OCI-LY1 (cell line): ENCODE results near the gene RCE1.

Experiments used
- H2AFZ ChIP-seq: fragments of 200-600 bp; sonication (generic), shearing (Covaris generic); 2 replicates; pipeline ENCODE4 v1.6.0; 2014; ENCODE audit warnings: antibody characterized with exemption, mild to moderate bottlenecking, low read length
- H3F3A ChIP-seq: fragments of 200-600 bp; sonication (generic), shearing (Covaris generic); 2 replicates; pipeline ENCODE4 v1.6.0; 2014; ENCODE audit warnings: mild to moderate bottlenecking, antibody characterized with exemption, low read length, moderate library complexity; ENCODE audit not compliant: insufficient read depth
- H3K27ac ChIP-seq: fragments of 200-600 bp; sonication (generic); 2 replicates; pipeline ENCODE4 v1.5.1; 2014; ENCODE audit warnings: low read length, mixed run types, mild to moderate bottlenecking, low read depth; ENCODE audit not compliant: poor library complexity, severe bottlenecking
- H3K27me3 ChIP-seq: fragments of 200-600 bp; sonication (generic); 2 replicates; pipeline ENCODE4 v1.6.0; 2014; ENCODE audit warnings: antibody characterized with exemption, mild to moderate bottlenecking, low read length, moderate library complexity; ENCODE audit not compliant: insufficient read depth
- H3K36me3 ChIP-seq: fragments of 200-600 bp; sonication (generic); 2 replicates; pipeline ENCODE4 v1.6.1; 2014; ENCODE audit warnings: mild to moderate bottlenecking, antibody characterized with exemption, low read length, moderate library complexity, mixed read lengths; ENCODE audit not compliant: insufficient read depth
- H3K4me1 ChIP-seq: fragments of 200-600 bp; sonication (generic); 2 replicates; pipeline ENCODE4 v1.5.1; 2014; ENCODE audit warnings: mild to moderate bottlenecking, low read length, moderate library complexity; ENCODE audit not compliant: insufficient read depth, severe bottlenecking
- H3K4me2 ChIP-seq: fragments of 200-600 bp; sonication (generic), shearing (Covaris generic); 2 replicates; pipeline ENCODE4 v1.6.1; 2014; ENCODE audit warnings: low read length
- H3K4me3 ChIP-seq: fragments of 200-600 bp; sonication (generic); 2 replicates; pipeline ENCODE4 v1.5.1; 2014; ENCODE audit warnings: low read length, low read depth, mild to moderate bottlenecking, mixed read lengths; ENCODE audit not compliant: poor library complexity, severe bottlenecking
- H3K79me2 ChIP-seq: fragments of 200-600 bp; shearing (Covaris generic); 2 replicates; pipeline ENCODE4 v1.6.1; 2016; ENCODE audit warnings: mixed run types, low read length, mixed read lengths; ENCODE audit not compliant: insufficient read depth
- H3K9ac ChIP-seq: fragments of 200-600 bp; sonication (generic), shearing (Covaris generic); 2 replicates; pipeline ENCODE4 v1.6.1; 2014; ENCODE audit warnings: mild to moderate bottlenecking, low read length, mixed read lengths
- H3K9me2 ChIP-seq: fragments of 200-600 bp; sonication (generic), shearing (Covaris generic); 2 replicates; pipeline ENCODE4 v1.6.1; 2014; ENCODE audit warnings: low read depth, mild to moderate bottlenecking, low read length, mixed read lengths
- H3K9me3 ChIP-seq: fragments of 200-600 bp; shearing (Covaris generic); 2 replicates; pipeline ENCODE4 v1.6.1; 2014; ENCODE audit warnings: low read length, mixed read lengths
- H4K20me1 ChIP-seq: fragments of 200-600 bp; sonication (generic), shearing (Covaris generic); 2 replicates; pipeline ENCODE4 v1.6.0; 2016; ENCODE audit warnings: mild to moderate bottlenecking, low read length; ENCODE audit not compliant: insufficient read depth
- CTCF ChIP-seq: fragments of 200-600 bp; sonication (generic), shearing (Covaris generic); IDR thresholded peaks from 2 replicates; pipeline ENCODE4 v1.5.1; 2017; ENCODE audit warnings: mild to moderate bottlenecking, antibody characterized with exemption, low read length, moderate library complexity, mixed read lengths
- EZH2 ChIP-seq: fragments of 200-600 bp; sonication (generic), shearing (Covaris generic); IDR thresholded peaks from 2 replicates; pipeline ENCODE4 v1.8.0; 2017; ENCODE audit warnings: borderline replicate concordance, mixed run types, mild to moderate bottlenecking, antibody characterized with exemption, low read length, moderate library complexity, mixed read lengths

RCE1 gene

DNA sequence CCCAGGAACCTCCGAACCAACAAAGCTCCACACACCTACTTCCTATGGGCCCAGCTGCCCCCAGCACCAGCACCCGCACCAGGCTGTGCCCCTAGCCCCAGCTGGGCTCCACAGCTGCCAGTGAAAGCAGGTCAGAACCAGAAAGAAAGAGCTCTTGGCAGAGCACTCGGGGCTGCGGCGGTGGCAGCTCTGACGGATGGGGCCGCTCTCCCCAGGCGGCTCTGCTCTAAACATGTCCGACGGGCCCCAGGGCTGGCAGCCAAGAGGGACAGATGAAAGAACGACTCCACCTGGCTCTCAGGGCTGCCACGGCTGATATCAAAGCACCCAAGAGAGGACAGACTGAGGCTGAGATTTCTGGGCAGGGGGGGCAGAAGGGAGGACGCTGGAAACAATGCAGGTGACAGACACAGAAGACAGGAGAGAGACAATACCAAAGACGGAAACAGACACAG, 39.3 kb downstream of the RCE1 start:
- TF ChIP-seq CTCF (no peak), EZH2 (no peak)
- Histone ChIP-seq H3F3A (no peaks in the 10 kb centered on the region), H3K9me2 (no peaks in the 10 kb centered on the region), H3K4me1 (no peaks in the 10 kb centered on the region), H3K36me3 (no peaks in the 10 kb centered on the region), H2AFZ (no peak overlapping the region), H3K4me2 (no peak overlapping the region), H4K20me1 (no peaks in the 10 kb centered on the region), H3K4me3 (no peak overlapping the region), H3K27me3 (no peaks in the 10 kb centered on the region; the same call in 1 of the 2 replicates), H3K9ac (no peak overlapping the region), H3K79me2 (no peaks in the 10 kb centered on the region), H3K9me3 (no peaks in the 10 kb centered on the region), H3K27ac (no peak overlapping the region)

DNA sequence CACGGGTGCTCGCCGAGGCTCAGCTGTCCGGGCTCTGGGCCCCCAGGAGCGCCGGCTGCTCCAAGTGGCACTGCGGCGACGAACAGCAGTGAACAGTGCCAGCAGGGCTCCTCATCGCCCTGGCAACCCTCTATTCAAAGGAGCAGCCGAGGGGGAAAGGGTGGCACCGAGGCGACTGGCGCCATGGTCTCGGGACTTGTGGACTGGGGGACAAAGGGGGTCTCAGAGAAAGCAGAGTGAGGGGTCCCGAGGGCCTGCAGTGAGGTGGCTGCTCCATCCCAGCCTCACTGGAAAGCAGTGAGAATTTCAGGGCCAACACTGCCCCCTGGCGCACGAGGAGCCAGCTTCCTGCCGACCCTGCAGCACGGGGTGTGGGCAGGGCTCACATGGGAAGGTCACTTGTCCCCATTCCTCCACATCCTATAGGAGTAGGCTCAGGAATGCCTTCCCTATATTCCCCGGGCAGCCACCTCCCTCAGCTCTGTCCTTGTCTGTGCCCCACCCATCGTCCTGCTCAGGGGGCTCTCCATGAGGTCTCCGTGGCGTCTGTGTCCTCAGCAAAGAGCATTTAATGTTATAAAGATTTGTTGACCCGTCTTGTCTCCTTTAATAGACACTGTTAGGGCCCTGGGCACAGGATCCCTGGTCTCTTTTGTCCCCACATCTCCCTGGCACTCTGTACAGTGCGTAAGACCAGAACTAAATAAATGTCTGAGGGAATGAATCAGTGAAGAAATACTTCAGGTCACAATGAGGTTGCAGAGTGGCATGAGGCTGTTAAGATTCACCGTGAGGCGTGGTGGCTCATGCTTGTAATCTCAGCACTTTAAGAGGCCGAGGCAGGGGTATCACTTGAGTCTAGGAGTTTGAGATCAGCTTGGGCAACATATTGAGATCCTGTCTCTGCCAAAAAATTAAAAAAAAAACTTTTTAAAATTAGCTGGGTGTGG, 40.0 kb downstream of the RCE1 start:
- no peaks in the 10 kb centered on the region for H4K20me1 ChIP-seq
- no peak overlapping the region for H3K4me3 ChIP-seq
- H3K4me2 ChIP-seq, result no peak overlapping the region
- no peaks in the 10 kb centered on the region; the same call in 1 of the 2 replicates for H3K27me3 ChIP-seq
- no peaks in the 10 kb centered on the region for H3K36me3 ChIP-seq
- TF ChIP-seq CTCF (peak; percentile 85), EZH2 (no peak)
- no peak overlapping the region for H3K9ac ChIP-seq
- H2AFZ ChIP-seq, result no peak overlapping the region
- H3K4me1 ChIP-seq, result no peaks in the 10 kb centered on the region
- no peaks in the 10 kb centered on the region for H3K79me2 ChIP-seq
- no peaks in the 10 kb centered on the region for H3F3A ChIP-seq
- H3K9me3 ChIP-seq, result no peaks in the 10 kb centered on the region
- H3K9me2 ChIP-seq, result no peaks in the 10 kb centered on the region
- H3K27ac ChIP-seq, result no peak overlapping the region

- TF ChIP-seq CTCF (no peak), EZH2 (no peak)
- Histone ChIP-seq H3F3A (no peaks in the 10 kb centered on the region), H3K4me3 (no peak overlapping the region), H4K20me1 (no peaks in the 10 kb centered on the region), H3K79me2 (no peaks in the 10 kb centered on the region), H3K27me3 (no peaks in the 10 kb centered on the region; the same call in 1 of the 2 replicates), H3K9me3 (no peaks in the 10 kb centered on the region), H3K27ac (no peak overlapping the region), H3K36me3 (no peaks in the 10 kb centered on the region), H2AFZ (no peak overlapping the region), H3K4me1 (no peaks in the 10 kb centered on the region), H3K9me2 (no peaks in the 10 kb centered on the region), H3K9ac (no peak overlapping the region), H3K4me2 (no peak overlapping the region)
Observed at GRCh38 chr11:66884443-66884842, 41.2 kb downstream of the RCE1 start.
